Pons (tissue), 1 donor: ENCODE measurements around the gene EN1.

ENCODE experiments used
- DNase-seq: peaks from one replicate; pipeline ENCODE4 v3.0.0-alpha.2; 2016; ENCODE audit warnings: low spot score

EN1 gene

GRCh38 chr2:118817469-118817868, 30.0 kb downstream of the EN1 start:
- no peak for DNase-seq

- no peak for DNase-seq
Measured at GRCh38 chr2:118816669-118817068, 30.8 kb downstream of the EN1 start.

GRCh38 chr2:118815731-118816130, 31.7 kb downstream of the EN1 start:
- DNase-seq = no peak

- no peak for DNase-seq
Measured at GRCh38 chr2:118815314-118815713, 32.1 kb downstream of the EN1 start.

GRCh38 chr2:118814368-118814767, 33.1 kb downstream of the EN1 start:
- no peak for DNase-seq

GRCh38 chr2:118813601-118814339, 33.7 kb downstream of the EN1 start:
- no peak for DNase-seq

GRCh38 chr2:118813111-118813510, 34.3 kb downstream of the EN1 start:
- DNase-seq = no peak

- DNase-seq = no peak
Measured at GRCh38 chr2:118812552-118812951, 34.9 kb downstream of the EN1 start.

GRCh38 chr2:118811514-118812115, 35.8 kb downstream of the EN1 start:
- no peak for DNase-seq

- no peak for DNase-seq
Measured at GRCh38 chr2:118810766-118811165, 36.7 kb downstream of the EN1 start.

GRCh38 chr2:118808429-118808809, 39.0 kb downstream of the EN1 start:
- DNase-seq = no peak

- DNase-seq = peak; percentile 2
Measured at GRCh38 chr2:118807668-118808428, 39.6 kb downstream of the EN1 start.

GRCh38 chr2:118806797-118807667, 40.4 kb downstream of the EN1 start:
- DNase-seq = no peak

- DNase-seq = no peak
Measured at GRCh38 chr2:118805064-118805690, 42.3 kb downstream of the EN1 start.

GRCh38 chr2:118803012-118803411, 44.4 kb downstream of the EN1 start:
- no peak for DNase-seq

- no peak for DNase-seq
Measured at GRCh38 chr2:118801151-118801550, 46.3 kb downstream of the EN1 start.

- DNase-seq = no peak
Measured at GRCh38 chr2:118800736-118801135, 46.7 kb downstream of the EN1 start.

- DNase-seq = no peak
Measured at GRCh38 chr2:118794546-118794945, 52.9 kb downstream of the EN1 start.
